Measurements from ENCODE around the gene DLL4. TPM values are rescaled to one million over a fixed set of nuclear protein-coding genes. Genes with fewer than 3 reads are reported as not detected.
A peak's percentile ranks its signal among the peaks of the same experiment; 100 is the strongest.

The DLL4 gene
- total and polyA plus RNA-seq, 2 donors (not counting 1 experiment from before 2014, with no cell fraction given) = 0.07 to 0.30 TPM

DNA sequence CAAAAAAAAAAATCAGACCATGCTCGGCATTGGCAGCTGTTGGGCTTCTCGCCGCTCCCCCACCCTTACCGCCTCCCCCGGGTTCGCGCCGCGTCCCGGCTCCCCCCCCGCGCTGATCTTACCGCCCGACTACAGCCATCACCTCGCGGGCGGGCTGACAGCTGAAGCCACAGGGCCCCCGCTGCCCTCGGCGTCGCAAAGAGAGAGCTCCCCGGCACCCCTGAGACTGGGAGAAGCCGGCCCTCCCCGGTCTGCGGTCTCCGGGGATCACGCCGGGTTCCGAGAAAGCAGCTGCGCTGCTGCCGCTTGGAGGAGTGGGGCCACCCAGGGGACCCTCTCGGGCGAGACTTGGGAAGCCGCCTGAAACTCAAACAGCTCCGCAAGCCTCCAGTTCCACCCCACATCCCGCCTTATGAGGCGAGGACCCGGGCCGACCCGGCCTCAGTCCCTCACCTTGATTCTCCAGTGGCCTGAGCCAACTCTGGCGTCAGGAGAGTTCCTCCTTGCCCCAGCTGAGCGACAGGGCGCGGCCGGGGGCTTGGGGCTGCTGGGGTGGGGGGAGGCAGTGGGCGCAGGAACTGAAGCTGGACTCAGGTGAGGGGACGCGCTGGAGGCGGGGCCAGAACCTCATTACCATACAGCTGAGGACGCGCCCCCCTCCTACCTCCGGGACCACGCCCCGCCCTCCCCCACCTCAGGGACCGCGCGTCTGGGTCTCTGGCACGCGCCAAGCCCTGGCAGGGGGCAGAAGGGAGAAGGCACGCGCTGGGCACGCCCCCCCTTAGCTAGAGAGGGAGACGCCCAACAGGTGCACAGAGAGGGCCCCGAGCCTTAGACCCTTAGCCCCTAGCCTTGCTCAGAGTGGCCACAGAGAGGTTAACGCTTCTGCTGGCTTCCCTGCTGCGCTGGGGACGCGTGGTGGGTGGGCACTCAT is 1.0 kb upstream of the DLL4 start:
- intact Hi-C loops (cut with micrococcal nuclease) = loop anchor here (2.0 kb wide), 1 partner anchor 13 kb away; no protein-coding TSS in a partner anchor
- peaks cover 0 to 85% (median 51%) of the 10 kb centered on the region in 4 experiments for H3K27me3 ChIP-seq (replicated peaks in 1 of 4; ENCODE audit: control extremely low read depth in 1 of 4, control insufficient read depth in 3 of 4, insufficient read depth in 4 of 4, low read length in 3 of 4)
- H3K79me2 ChIP-seq (ENCODE audit: control insufficient read depth, insufficient read depth, low read length) = no peaks in the 10 kb centered on the region
- TF ChIP-seq, protein P1, sequence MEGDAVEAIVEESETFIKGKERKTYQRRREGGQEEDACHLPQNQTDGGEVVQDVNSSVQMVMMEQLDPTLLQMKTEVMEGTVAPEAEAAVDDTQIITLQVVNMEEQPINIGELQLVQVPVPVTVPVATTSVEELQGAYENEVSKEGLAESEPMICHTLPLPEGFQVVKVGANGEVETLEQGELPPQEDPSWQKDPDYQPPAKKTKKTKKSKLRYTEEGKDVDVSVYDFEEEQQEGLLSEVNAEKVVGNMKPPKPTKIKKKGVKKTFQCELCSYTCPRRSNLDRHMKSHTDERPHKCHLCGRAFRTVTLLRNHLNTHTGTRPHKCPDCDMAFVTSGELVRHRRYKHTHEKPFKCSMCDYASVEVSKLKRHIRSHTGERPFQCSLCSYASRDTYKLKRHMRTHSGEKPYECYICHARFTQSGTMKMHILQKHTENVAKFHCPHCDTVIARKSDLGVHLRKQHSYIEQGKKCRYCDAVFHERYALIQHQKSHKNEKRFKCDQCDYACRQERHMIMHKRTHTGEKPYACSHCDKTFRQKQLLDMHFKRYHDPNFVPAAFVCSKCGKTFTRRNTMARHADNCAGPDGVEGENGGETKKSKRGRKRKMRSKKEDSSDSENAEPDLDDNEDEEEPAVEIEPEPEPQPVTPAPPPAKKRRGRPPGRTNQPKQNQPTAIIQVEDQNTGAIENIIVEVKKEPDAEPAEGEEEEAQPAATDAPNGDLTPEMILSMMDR (IDR thresholded peaks at IDR 0.05) = no peak
- peak; percentile 73 for TF ChIP-seq EZH2 (IDR thresholded peaks at IDR 0.05; ENCODE audit: borderline replicate concordance, insufficient read depth, low read depth, low read length, poor library complexity, severe bottlenecking)
- peaks cover 0 to 25% (median 0%) of the 10 kb centered on the region in 3 donors for H3K9me3 ChIP-seq (ENCODE audit: control extremely low read depth in 1 of 3, control insufficient read depth in 2 of 3, insufficient read depth in 1 of 3, low read length in 2 of 3)
- Mint-ChIP-seq H3K4me1 (peaks cover 47% of the 10 kb centered on the region), H3K27me3 (peaks cover 62% of the 10 kb centered on the region), H3K9me3 (ENCODE audit: insufficient read depth) (no peaks in the 10 kb centered on the region), H3K4me3 (peak overlapping the region; percentile 82), H3K27ac (no peak overlapping the region)
- 2% methylated on average over 55 of the region's 68 CpGs for WGBS (ENCODE audit: insufficient coverage)
- H3K4me3 ChIP-seq (ENCODE audit: control extremely low read depth in 1 of 5, extremely low read depth in 1 of 5, insufficient read depth in 1 of 5, low read depth in 2 of 5, low read length in 4 of 5) = peak overlapping the region in 4 of 5 experiments; percentile 31 to 60 (median 48)
- no peak overlapping the region for H3K27ac ChIP-seq (ENCODE audit: low read length in 2 of 2)
- peak overlapping the region; percentile 70 for H3K9ac ChIP-seq (ENCODE audit: low read length)
- CTCF ChIA-PET = interaction anchor here (0.5 to 10.7 kb wide), 6 partner anchors 13 to 354 kb away, joined by 3 to 84 read pairs (median 4); partner anchors contain the start of gene CHAC1
- POLR2A ChIA-PET = interaction anchor here (0.5 to 3.5 kb wide), 4 partner anchors 21 to 658 kb away, joined by 4 to 29 read pairs (median 6); no protein-coding TSS in a partner anchor
- peak overlapping the region; percentile 67 for H2AFZ ChIP-seq (ENCODE audit: insufficient read depth, low read depth, low read length, poor library complexity, severe bottlenecking)
- peak; percentile 22 for ATAC-seq (ENCODE audit: low read depth)
- peaks cover 20% of the 10 kb centered on the region for H4K20me1 ChIP-seq (ENCODE audit: control insufficient read depth, insufficient read depth, low read length, poor library complexity, severe bottlenecking)
- H3K36me3 ChIP-seq (replicated peaks in 1 of 2; ENCODE audit: control extremely low read depth in 1 of 2, control insufficient read depth in 1 of 2, extremely low read depth in 1 of 2, insufficient read depth in 2 of 2, low read length in 1 of 2) = no peaks in the 10 kb centered on the region
- peak; percentile 44 for DNase-seq
- H3K4me2 ChIP-seq (replicated peaks; ENCODE audit: low read depth, low read length, poor library complexity, severe bottlenecking) = peak overlapping the region; percentile 100
- peaks cover 57 to 65% of the 10 kb centered on the region in 2 donors for H3K4me1 ChIP-seq (ENCODE audit: control insufficient read depth in 2 of 2, insufficient read depth in 2 of 2, low read length in 2 of 2)
